Brain microvascular endothelial cell (primary cell): ENCODE results near the gene KISS1R.

Source experiments
- DNase-seq: peaks from one replicate; pipeline ENCODE4 v3.0.0-alpha.2; 2020
- H3K27ac ChIP-seq: fragments of 250-450 bp; sonication (Bioruptor Pico); 2 replicates; pipeline ENCODE4 v1.5.1; 2020; ENCODE audit warnings: mild to moderate bottlenecking, moderate library complexity
- H3K27me3 ChIP-seq: fragments of 250-450 bp; sonication (Bioruptor Pico); replicated peaks from 2 replicates; pipeline ENCODE4 v1.5.1; 2020; ENCODE audit warnings: mild to moderate bottlenecking
- H3K36me3 ChIP-seq: fragments of 250-450 bp; sonication (Bioruptor Pico); replicated peaks from 2 replicates; pipeline ENCODE4 v1.5.1; 2020; ENCODE audit warnings: mild to moderate bottlenecking
- H3K4me3 ChIP-seq: 2 replicates; pipeline ENCODE4 v1.5.1; 2011; ENCODE audit warnings: low read depth, mild to moderate bottlenecking, control low read depth, low read length, moderate library complexity
- CTCF ChIP-seq: IDR thresholded peaks from 2 replicates; pipeline ENCODE4 v1.5.1; 2011; ENCODE audit warnings: low read depth, mild to moderate bottlenecking, moderate library complexity, low read length, control low read depth, inconsistent platforms; ENCODE audit errors: missing control alignments
- in situ Hi-C: cut with HindIII; loops from 2 replicates; pipeline ENCODE4 v1.10.0; 2017; ENCODE audit warnings: low sequenced_read_pairs, low pct_ligation_motif_present

The KISS1R gene

GRCh38 chr19:911197-912033 lies 5.7 kb upstream of the KISS1R start:
- H3K36me3 ChIP-seq: no peaks in the 10 kb centered on the region
- no peak overlapping the region for H3K27ac ChIP-seq
- peak overlapping the region; percentile 39 for H3K4me3 ChIP-seq
- no peaks in the 10 kb centered on the region for H3K27me3 ChIP-seq
- no peak for TF ChIP-seq CTCF
- DNase-seq: no peak
- in situ Hi-C loops: no loop called here

- H3K27ac ChIP-seq: no peak overlapping the region
- TF ChIP-seq CTCF: no peak
- peak overlapping the region; percentile 80 for H3K4me3 ChIP-seq
- H3K27me3 ChIP-seq: peaks cover 6% of the 10 kb centered on the region
- no peak for DNase-seq
- in situ Hi-C loops: no loop called here
- H3K36me3 ChIP-seq: no peaks in the 10 kb centered on the region
Measured at GRCh38 chr19:912181-913079, 4.7 kb upstream of the KISS1R start.

GRCh38 chr19:913080-913748 lies 3.9 kb upstream of the KISS1R start, which contains the start of gene R3HDM4:
TSS of gene R3HDM4 (minus strand) at chr19:913219. CDS start at chr19:913157, 62 bp downstream.
- H3K4me3 ChIP-seq: peak within 1 kb of the TSS; percentile 80
- in situ Hi-C loops: no loop called here
- peaks cover 14% of the 10 kb centered on the region for H3K27me3 ChIP-seq
- DNase-seq: no peak
- no peaks in the 10 kb centered on the region for H3K36me3 ChIP-seq
- peak within 1 kb of the TSS; percentile 28 for H3K27ac ChIP-seq
- no peak for TF ChIP-seq CTCF

- no peak overlapping the region for H3K27ac ChIP-seq
- no peak for DNase-seq
- H3K27me3 ChIP-seq: peaks cover 31% of the 10 kb centered on the region
- TF ChIP-seq CTCF: no peak
- no peaks in the 10 kb centered on the region for H3K36me3 ChIP-seq
- in situ Hi-C loops: no loop called here
- no peak overlapping the region for H3K4me3 ChIP-seq
Measured at GRCh38 chr19:916645-917322, 349 bp upstream of the KISS1R start.

- no peak for TF ChIP-seq CTCF
- no peak for DNase-seq
- in situ Hi-C loops: no loop called here
- no peak overlapping the region for H3K4me3 ChIP-seq
- no peak overlapping the region for H3K27ac ChIP-seq
- no peaks in the 10 kb centered on the region for H3K36me3 ChIP-seq
- H3K27me3 ChIP-seq: peaks cover 31% of the 10 kb centered on the region
Measured at GRCh38 chr19:918152-918437, 962 bp downstream of the KISS1R start.
